Measurements from ENCODE around the gene DZIP1L.

Gene DZIP1L

GRCh38 chr3:138081371-138082084, 33.9 kb downstream of the DZIP1L start:
- Histone ChIP-seq H3K9ac (ENCODE audit: low read depth, low read length) (no peak overlapping the region), H3K27me3 (ENCODE audit: insufficient read depth, low read length, poor library complexity) (peaks cover 8% of the 10 kb centered on the region), H3K4me2 (ENCODE audit: insufficient read depth, low read length) (peak overlapping the region; percentile 57; the same call in 1 of the 2 replicates), H3K4me3 (ENCODE audit: low read depth in 1 of 2, low read length in 2 of 2) (no peak overlapping the region), H3K36me3 (ENCODE audit: insufficient read depth, low read length) (no peaks in the 10 kb centered on the region), H3K27ac (ENCODE audit: low read length) (no peak overlapping the region), H2AFZ (ENCODE audit: low read depth, low read length) (no peak overlapping the region), H3K4me1 (ENCODE audit: insufficient read depth, low read length) (peaks cover 24% of the 10 kb centered on the region), H4K20me1 (ENCODE audit: insufficient read depth, low read length) (no peaks in the 10 kb centered on the region), H3K9me3 (ENCODE audit: insufficient read depth, low read length, severe bottlenecking) (no peaks in the 10 kb centered on the region), H3K79me2 (ENCODE audit: insufficient read depth, low read length) (no peaks in the 10 kb centered on the region)
- ATAC-seq (ENCODE audit: insufficient read depth, low read depth) (no peak), DNase-seq (no peak)
- TF ChIP-seq EZH2 (IDR thresholded peaks at IDR 0.05; ENCODE audit: borderline replicate concordance, low read depth, low read length, severe bottlenecking) (no peak), CTCF (IDR thresholded peaks at IDR 0.05; ENCODE audit: borderline replicate concordance, extremely low read depth, low read length, poor library complexity, severe bottlenecking) (no peak)

- ATAC-seq (ENCODE audit: insufficient read depth, low read depth) (no peak), DNase-seq (no peak)
- Histone ChIP-seq H4K20me1 (ENCODE audit: insufficient read depth, low read length) (no peaks in the 10 kb centered on the region), H3K4me1 (ENCODE audit: insufficient read depth, low read length) (peaks cover 24% of the 10 kb centered on the region), H2AFZ (ENCODE audit: low read depth, low read length) (no peak overlapping the region), H3K27me3 (ENCODE audit: insufficient read depth, low read length, poor library complexity) (peaks cover 7% of the 10 kb centered on the region), H3K4me3 (ENCODE audit: low read depth in 1 of 2, low read length in 2 of 2) (no peak overlapping the region), H3K9ac (ENCODE audit: low read depth, low read length) (no peak overlapping the region), H3K4me2 (ENCODE audit: insufficient read depth, low read length) (no peak overlapping the region), H3K79me2 (ENCODE audit: insufficient read depth, low read length) (no peaks in the 10 kb centered on the region), H3K9me3 (ENCODE audit: insufficient read depth, low read length, severe bottlenecking) (no peaks in the 10 kb centered on the region), H3K36me3 (ENCODE audit: insufficient read depth, low read length) (no peaks in the 10 kb centered on the region), H3K27ac (ENCODE audit: low read length) (no peak overlapping the region)
- TF ChIP-seq EZH2 (IDR thresholded peaks at IDR 0.05; ENCODE audit: borderline replicate concordance, low read depth, low read length, severe bottlenecking) (no peak), CTCF (IDR thresholded peaks at IDR 0.05; ENCODE audit: borderline replicate concordance, extremely low read depth, low read length, poor library complexity, severe bottlenecking) (no peak)
These were observed 35.5 kb downstream of the DZIP1L start for GRCh38 chr3:138079901-138080300.

- H3K27me3 ChIP-seq (ENCODE audit: insufficient read depth, low read length, poor library complexity): peaks cover 7% of the 10 kb centered on the region
- DNase-seq (no peak), ATAC-seq (ENCODE audit: insufficient read depth, low read depth) (no peak)
- no peak overlapping the region for H3K4me3 ChIP-seq (ENCODE audit: low read depth in 1 of 2, low read length in 2 of 2)
- no peak overlapping the region for H3K4me2 ChIP-seq (ENCODE audit: insufficient read depth, low read length)
- H3K9ac ChIP-seq (ENCODE audit: low read depth, low read length): no peak overlapping the region
- H3K9me3 ChIP-seq (ENCODE audit: insufficient read depth, low read length, severe bottlenecking): no peaks in the 10 kb centered on the region
- TF ChIP-seq CTCF (IDR thresholded peaks at IDR 0.05; ENCODE audit: borderline replicate concordance, extremely low read depth, low read length, poor library complexity, severe bottlenecking): no peak
- TF ChIP-seq EZH2 (IDR thresholded peaks at IDR 0.05; ENCODE audit: borderline replicate concordance, low read depth, low read length, severe bottlenecking): no peak
- no peaks in the 10 kb centered on the region for H3K36me3 ChIP-seq (ENCODE audit: insufficient read depth, low read length)
- H3K79me2 ChIP-seq (ENCODE audit: insufficient read depth, low read length): no peaks in the 10 kb centered on the region
- H3K4me1 ChIP-seq (ENCODE audit: insufficient read depth, low read length): peaks cover 22% of the 10 kb centered on the region
- no peak overlapping the region for H2AFZ ChIP-seq (ENCODE audit: low read depth, low read length)
- H4K20me1 ChIP-seq (ENCODE audit: insufficient read depth, low read length): no peaks in the 10 kb centered on the region
- no peak overlapping the region for H3K27ac ChIP-seq (ENCODE audit: low read length)
These were observed 36.5 kb downstream of the DZIP1L start for GRCh38 chr3:138078901-138079344.

Data from DND-41 (cell line).